DMS 273 (cell line): ENCODE data around the gene VEPH1.

ENCODE experiments used
- DNase-seq: peaks from one replicate; lab custom pipeline; 2025; ENCODE audit not compliant: unreplicated experiment; lab: John Stamatoyannopoulos, UW

Gene VEPH1

DNA sequence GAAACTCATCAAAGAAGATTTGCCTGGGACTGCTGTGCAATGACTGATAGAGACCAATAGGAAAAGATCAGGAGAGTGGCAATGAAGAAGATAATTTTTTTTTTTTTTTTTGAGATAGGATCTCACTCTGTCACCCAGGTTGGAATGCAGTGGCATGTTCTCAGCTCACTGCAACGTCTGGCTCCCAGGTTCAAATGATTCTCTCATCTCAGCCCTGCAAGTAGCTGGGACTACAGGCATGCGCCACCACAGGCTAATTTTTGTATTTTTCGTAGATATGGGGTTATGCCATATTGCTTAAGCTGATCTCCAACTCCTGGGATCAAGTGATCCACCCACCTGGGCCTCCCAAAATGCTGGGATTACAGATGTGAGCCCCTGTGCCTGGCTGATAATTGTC, 226.4 kb downstream of the VEPH1 start:
- no peak for DNase-seq

DNA sequence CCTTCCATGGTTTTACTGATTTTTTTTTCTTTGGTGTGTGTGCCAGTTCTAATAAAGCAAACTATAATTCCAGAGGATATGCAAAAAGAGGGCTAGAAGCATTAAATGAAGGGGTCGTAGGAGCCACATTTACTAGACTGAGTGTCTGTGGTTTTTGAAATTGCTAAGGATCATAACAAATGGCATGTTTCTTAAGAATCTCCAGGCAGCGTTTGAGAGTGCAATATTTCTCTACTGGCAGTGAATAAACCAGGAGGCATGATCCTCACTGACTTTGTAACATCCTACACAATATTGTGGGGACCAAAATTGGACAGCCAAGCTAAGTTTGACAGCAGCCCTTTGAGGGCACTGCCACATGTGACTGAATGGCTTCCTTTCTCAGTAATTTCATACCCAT, 227.4 kb downstream of the VEPH1 start:
- no peak for DNase-seq

DNA sequence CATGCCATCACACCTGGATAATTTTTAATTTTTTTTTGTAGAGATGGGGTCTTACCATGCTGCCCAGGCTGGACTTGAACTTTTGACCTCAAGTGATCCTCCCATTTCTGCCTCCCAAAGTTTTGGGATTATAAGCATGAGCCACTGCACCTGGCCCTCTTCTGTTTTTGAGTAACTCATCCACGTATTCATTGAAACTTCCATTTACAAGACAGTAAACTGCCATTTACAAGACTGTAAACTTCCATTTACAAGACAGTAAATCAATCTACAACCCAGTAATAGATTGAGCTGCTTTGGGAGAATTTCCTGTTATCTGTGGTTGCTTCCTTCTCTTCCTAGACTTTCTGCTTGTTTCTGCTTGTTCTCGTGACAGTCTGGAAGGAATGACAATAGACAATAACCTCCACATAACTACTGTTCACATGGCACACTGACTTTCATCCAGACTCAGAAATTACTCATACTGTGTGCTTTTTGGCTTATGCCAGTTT, 228.5 kb downstream of the VEPH1 start:
- DNase-seq: no peak

DNA sequence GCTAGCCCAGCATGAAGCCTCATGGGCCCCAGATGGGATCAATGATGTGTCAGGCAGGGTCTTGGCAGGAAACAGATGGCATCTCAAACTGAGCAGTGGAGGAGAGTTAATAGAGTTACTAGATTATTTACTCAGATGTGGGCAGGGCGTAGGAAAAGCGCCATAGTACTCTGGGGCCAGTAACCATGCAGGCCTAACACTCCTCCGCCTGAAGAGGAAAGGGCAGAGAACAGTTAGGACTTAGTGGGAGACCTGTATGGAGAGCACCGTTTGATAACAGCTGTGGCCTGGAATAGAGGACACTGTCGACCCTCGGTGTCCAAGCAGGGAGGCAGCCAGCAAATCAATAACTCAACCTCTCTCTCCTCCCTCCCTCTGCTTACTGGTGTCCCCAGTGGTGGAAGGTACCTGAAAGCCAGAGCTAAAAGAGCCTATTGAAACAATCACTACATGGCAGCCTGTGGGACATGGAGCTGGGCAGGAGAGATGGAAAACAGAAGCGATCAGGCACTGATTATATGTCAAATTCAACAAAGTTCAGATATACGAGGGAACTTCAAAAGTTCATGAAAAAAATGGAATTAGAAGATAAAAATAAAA, 231.8 kb downstream of the VEPH1 start:
- DNase-seq: peak; percentile 56

DNA sequence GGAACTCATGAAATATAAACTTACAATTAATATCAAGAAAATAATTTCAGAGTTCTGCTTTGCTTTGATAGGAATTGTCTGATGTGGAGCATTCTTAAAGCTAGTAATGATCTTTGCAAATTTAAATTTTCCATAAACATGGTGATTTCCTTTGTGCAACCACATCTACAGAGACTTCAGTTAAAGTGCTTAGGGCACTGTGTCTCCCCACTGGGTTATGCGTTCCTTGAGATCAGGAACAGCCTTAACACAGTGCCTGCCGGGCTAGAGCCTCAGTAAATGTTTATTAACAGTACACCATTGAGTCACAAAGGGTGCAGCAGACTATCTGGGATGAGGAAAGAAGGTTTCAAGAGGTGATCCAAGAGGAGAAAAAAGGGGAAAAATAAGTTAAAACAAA, 235.2 kb downstream of the VEPH1 start:
- DNase-seq: no peak

DNA sequence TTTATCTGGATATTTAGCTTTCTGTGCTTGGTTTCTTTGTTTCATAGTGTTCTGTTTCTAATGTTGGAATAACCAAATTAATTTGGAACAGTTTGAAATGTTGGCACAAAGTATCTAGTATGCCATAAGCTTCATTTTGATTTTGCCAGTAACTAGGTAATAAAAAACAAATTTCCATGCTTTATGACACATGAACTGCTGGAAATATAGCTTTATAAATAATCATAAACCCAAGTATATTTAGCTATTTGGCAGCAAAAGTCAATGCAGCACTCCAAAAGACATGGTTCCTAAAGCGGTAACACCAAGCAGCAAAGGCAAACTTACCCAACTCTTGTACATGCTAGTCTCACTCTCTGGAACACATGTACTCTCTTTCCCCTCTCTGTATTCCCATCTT, 237.3 kb downstream of the VEPH1 start:
- no peak for DNase-seq

DNA sequence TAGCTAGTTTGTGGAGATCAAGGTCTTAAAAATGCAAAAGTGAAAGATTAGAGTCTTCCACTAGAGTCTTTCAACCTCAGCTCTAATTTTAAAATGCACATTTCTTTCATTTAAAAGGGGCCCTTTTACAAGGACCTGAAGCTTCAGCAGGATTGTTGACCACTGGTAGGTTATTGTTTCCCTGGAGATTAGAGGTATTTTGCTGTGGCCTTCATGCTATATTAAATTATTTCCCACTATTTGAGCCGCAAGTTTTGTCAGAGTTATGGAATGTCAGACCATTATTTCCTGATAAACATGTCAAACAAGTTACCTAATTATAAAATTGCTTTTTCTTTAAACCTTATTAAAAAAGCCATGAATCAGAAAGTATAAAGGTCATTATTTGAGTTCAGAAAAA, 240.2 kb downstream of the VEPH1 start:
- DNase-seq: no peak

DNA sequence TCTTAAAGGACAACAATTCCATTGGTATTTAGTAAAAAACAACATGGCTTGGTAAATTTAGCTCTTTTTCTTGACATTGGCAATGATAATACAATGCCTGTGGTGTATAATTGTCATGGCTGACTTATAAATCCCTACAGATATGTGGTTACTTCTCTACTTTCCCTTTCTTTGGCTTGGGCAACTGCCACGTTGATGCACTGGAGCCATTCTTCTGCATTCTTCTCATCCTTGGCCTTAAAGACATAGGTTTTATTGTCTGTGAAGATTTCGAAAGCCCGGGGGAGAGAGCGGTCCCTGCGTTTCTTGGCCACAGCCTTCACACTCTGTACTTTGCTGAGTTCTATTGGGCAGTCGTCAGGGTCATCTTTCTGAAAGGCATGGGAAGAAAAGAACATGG, 242.2 kb downstream of the VEPH1 start:
- no peak for DNase-seq

DNA sequence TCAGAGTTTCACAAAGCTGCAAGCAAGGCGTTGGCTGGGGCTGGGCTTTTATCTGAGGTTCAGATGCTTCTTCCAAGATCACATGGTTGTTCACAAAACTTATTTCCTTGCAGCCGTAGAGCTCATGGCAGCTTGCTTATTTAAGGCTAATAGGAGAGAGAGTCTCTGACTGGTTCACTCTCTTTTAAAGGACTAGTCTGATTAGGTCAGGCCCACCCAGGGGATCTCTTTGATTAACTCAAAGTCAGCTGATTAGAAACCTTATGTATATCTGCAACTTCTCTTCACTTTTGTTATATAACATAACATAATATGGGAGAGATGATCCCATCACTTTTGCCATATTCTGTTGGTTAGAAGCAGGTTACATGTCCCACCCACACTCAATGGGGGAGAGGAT, 243.4 kb downstream of the VEPH1 start:
- DNase-seq: no peak

DNA sequence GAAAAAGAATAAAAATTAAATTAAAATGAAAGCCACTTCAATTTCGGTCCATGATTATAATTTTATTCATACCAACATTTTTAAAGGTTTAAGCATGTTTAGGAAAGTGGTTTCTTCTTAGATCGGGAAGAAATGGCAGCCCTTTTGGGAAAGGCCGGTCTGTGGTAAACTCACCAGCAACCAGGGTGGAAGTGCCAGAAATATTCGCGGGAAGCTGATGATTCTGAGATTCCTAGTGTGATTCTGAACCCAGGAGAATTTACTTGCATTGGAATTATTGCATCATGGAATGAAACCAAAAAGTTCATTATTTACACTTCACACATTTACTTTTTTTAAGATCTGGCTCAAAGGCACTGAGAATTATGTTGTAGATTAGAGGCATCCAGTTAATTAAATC, 246.1 kb downstream of the VEPH1 start:
- DNase-seq: no peak

DNA sequence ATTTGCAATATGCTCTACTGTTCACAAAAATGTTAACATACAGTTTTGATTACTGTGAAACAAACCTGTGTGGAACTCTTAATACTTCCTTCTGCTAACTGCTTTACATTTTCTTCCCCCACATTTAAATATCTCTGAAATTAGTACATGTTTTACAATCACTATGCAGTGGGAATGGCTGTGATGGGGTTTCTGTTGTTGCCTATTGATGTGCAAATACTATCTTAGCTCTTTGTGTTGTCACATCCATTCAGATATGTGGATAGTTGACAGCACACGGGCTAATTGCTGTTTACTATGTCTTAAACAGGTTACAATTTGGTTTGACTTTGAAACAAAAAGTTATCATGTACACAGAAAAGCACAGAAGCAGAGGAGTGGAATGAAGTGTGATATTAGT, 247.4 kb downstream of the VEPH1 start:
- DNase-seq: no peak

DNA sequence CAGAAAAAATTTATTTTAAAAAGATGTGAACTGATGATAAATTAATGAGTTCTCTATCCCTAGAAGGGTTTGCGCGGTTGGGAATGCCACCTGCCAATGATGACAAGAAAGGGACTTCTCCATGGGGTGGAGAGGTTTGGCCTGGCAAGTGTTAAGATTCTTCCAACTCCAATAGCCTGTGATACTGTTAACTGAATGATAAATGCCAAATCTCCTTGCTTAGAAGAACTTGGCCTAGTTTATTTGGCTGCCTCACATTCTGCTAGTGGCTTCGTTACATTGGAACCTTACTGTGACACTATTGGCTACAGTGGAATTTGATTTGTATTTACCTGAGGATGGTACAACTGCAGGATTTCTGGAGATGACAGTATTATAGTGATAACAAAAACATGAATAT, 251.5 kb downstream of the VEPH1 start:
- no peak for DNase-seq

DNA sequence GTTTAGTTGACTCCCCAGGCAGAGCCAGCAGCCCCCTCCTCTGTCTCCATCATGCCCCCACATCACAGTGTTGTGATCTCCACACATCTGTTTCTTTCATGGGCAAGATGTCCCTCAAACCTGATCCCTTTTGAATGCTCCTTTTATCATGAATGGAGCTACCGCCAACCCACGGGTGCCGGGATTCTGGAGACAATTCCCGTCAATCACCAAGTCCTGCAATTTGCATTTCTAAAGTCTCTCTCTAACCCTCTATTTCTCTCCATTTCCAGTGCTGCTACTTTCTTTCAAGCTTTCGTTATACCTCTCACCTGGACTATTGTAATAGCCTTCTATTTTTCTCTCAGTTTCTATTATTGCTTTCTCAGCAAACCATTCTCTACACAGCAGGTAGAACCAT, 253.6 kb downstream of the VEPH1 start:
- no peak for DNase-seq

DNA sequence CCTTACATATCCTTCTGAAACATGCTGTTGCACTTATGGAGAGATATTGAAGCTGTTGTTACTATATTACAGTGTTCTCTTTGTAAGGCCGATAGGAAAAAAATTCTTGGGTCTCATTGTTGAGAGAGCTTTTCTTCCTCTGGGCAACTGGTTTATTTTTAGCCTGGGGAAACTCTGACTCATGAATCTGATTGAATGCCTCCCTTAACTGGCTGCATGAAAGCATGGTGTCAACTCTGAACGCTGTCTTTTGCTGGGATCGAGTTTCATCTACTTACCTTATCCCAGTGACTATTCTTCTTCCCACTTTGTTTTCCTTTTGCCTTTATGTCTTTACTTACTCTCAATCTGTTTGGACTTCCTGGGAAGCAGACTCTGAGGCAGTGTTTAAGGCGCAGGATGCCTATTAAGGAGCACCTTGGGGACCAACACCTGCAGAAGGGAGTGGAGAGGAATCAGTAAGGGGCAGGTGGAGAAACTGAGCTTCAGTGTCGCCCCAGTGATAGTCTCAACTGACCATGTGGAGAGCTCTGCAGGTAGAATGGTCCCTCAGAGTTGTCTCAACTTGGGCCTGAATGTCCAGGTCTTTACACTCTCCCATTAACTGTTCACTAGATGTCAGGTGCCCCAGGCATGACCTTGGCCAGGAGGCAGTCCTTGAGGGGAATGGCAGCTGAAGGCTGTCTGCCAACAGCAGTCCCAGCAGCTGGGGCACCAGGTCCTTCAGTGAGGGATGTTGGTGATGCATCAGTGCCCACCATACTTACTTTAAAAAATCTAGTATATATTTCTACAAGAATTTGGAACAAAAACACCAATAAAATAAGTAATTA, 254.4 kb downstream of the VEPH1 start:
- peak; percentile 64 for DNase-seq

DNA sequence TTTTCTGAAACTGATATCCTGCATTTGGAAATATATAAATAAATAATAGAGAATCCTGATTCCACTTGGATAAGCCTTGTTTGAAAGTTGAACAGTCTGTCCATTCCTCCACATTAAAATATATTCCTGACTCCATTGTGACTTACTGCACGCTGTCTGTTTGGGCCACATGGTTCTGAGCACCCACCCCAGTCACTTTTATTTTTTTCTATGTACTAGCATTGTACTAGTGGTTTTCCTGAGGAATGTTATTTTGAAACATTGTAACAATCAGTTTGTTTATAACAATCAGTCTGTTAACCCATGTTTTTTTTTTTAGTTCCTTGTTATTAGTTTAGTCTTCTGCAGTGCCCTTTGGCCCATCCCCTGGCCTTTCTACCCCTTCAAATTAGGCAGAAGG, 255.8 kb downstream of the VEPH1 start:
- no peak for DNase-seq

DNA sequence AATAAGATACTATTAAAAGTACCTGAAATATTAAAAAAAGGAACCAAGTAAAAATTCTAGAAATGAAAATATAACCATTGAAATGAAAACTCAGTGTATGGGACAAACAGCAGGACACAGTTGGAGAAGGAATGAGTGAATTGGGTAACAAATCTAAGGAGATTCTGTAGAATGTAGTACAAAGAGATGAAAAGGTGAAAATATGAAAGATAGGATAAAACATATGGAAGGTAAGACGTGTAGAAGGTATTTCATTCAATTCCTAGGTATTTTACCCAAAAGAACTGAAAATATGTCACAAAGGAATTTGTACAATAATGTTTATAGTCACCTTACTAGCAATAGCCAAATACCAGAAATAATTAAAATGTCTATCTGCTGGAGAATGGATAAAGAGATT, 260.4 kb downstream of the VEPH1 start:
- DNase-seq: no peak

DNA sequence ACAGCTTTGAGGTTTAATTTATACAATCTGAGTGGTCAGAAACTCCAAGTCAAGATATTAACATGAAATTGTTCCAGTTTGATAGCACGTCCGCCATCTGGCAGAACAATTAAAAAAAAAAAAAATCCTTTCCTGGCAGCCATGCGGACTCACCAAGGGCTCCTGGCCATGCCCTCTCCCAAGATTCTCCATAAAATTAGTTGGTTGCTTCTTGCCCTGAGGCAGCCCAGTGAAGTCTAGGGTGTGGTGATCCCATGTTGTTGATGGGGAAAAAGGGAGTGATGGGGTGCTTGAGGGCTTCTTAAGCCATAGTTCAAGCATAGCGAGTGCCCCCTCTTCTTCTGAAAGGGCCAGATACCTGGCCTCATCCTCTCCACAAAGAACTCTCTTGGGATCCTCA, 261.6 kb downstream of the VEPH1 start:
- no peak for DNase-seq

DNA sequence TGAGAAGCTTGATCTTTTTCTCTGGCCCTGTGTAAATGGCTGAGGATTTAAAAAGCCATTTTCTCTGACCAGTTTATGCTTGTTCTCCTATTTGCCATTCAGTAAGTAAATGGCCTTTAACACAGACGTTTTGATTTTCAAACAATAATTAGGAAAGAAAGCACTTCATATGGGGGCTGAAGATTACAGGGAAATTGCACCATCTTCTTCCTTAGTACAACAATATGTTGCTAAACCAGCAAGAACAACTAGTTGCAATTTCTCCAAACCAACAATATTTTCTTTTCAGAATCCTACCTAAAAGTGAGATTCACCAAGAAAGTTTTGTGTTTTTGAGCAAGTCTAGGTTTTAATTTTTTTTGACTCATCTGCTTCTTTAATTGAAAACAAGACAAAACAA, 262.8 kb downstream of the VEPH1 start:
- no peak for DNase-seq

DNA sequence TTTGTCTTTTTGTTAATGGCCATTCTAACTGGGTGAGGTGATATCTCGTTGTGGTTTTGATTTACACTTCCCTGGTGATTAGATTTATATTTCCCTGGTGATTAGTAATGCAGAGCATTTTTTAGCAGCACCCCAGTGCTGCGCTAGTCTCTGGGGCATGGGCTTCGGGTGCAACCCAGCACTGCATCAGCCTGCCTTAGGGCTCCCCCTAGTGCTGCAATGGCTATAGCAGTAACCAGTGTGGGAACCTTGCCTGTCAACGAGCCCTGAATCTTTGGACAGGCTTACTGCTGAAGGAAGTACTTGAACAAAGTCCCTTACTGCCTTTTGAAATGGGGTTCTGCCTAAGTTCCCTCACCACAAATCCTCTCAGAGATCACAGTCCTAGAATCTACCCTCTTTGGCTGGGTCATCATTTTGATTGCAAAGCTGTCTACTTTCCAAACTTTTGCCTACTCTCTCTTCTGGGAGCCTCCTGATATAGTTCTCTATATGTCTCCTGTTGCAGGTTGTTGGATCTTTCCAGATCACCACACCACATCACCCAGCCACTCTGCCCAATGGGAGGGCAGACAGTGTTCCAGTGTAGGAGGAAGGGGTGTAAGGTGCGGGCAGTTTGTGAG, 264.0 kb downstream of the VEPH1 start:
- DNase-seq: peak; percentile 69

DNA sequence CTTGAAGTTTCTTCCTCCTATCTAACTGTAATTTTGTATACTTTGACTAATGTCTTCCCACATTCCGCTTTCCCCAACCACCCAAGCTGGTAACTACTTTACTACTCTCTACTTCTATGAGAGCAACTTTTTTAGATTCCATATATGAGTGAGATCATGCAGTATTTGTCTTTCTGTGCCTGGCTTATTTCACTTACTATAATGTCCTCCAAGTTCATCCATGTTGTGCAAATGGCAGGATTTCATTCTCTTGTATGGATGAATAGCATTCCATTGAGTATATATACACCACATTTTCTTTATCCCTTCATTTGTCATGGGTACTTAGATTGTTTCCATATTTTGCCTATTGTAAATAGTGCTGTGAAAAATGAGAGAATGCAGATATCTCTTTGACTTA, 264.8 kb downstream of the VEPH1 start:
- no peak for DNase-seq

DNA sequence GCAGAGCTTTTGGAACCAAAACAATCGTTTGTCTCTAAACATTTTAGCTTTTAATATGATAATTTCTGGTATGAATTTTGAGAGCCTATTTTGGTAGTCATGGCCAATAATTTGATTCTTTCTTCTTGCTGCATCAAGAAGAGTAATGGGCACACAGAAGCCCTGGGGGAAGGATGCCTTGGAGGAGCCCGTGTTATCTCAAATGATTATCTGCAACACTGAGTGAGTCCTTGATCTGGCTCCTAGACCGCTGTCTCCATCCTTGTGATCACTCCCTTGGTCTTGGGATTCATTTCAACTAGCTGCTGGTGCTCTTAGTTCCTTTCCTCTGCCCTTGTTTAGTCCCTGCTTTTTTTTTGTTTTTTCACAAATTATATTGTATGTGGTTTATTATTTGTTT, 265.3 kb downstream of the VEPH1 start:
- no peak for DNase-seq

DNA sequence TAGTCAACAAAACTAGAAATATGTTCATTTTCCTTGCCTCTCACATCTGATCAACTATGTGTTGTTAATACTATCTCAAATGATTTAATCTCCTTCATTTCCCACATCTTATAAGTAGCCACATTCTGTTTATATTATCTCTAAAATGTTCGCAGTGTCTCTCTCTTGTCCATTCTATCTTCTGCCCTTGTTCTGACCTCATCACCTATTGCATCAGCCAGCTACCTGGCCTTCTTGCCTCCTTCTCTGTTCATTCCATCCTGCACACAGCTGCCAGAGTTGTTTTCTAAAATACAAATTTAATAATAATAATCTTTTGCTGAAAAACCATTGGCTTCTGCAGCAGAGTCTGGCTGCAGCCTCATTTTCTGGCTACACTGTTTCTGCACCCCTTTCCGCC, 267.9 kb downstream of the VEPH1 start:
- DNase-seq: no peak
